ENCODE data around the gene POLR2B. TPM values are rescaled to one million over a fixed set of nuclear protein-coding genes. Genes with fewer than 3 reads are reported as not detected.

The POLR2B gene
- total RNA-seq, 1 donor from 2014 or later: 118 TPM

DNA sequence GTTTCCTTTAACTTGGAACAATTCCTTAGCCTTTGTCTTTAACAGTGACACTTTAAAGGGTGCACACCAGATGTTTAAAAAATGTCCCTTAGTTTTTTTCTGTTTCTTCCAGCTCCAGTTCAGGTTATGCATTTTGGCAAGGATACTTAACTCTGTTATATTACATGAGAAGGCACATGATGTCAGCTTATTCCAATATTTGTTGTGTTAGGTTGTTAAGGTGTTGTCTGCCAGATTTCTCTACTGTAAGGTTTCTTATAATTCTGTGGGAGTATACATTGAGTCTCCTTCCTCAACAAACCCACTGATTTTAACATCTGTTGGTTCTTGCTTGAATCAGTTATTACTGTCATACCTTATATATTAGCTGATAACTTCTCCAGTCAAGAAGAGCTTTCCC is 37.7 kb upstream of the POLR2B start:
- no peak for ATAC-seq (ENCODE audit: low read depth)
- H3K27ac Mint-ChIP-seq: no peak overlapping the region
- DNase-seq: no peak
- H3K36me3 Mint-ChIP-seq (ENCODE audit: low read depth): peaks cover 30% of the 10 kb centered on the region
- no peaks in the 10 kb centered on the region for H3K4me1 Mint-ChIP-seq
- no peak overlapping the region for H3K4me3 Mint-ChIP-seq
- ChIA-PET POLR2A (no interaction called here), CTCF (no interaction called here)
- no peaks in the 10 kb centered on the region for H3K27me3 Mint-ChIP-seq
- H3K9me3 Mint-ChIP-seq: no peaks in the 10 kb centered on the region
- intact Hi-C loops (cut with micrococcal nuclease): no loop called here
- TF ChIP-seq, protein P1, sequence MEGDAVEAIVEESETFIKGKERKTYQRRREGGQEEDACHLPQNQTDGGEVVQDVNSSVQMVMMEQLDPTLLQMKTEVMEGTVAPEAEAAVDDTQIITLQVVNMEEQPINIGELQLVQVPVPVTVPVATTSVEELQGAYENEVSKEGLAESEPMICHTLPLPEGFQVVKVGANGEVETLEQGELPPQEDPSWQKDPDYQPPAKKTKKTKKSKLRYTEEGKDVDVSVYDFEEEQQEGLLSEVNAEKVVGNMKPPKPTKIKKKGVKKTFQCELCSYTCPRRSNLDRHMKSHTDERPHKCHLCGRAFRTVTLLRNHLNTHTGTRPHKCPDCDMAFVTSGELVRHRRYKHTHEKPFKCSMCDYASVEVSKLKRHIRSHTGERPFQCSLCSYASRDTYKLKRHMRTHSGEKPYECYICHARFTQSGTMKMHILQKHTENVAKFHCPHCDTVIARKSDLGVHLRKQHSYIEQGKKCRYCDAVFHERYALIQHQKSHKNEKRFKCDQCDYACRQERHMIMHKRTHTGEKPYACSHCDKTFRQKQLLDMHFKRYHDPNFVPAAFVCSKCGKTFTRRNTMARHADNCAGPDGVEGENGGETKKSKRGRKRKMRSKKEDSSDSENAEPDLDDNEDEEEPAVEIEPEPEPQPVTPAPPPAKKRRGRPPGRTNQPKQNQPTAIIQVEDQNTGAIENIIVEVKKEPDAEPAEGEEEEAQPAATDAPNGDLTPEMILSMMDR (IDR thresholded peaks at IDR 0.05): no peak

DNA sequence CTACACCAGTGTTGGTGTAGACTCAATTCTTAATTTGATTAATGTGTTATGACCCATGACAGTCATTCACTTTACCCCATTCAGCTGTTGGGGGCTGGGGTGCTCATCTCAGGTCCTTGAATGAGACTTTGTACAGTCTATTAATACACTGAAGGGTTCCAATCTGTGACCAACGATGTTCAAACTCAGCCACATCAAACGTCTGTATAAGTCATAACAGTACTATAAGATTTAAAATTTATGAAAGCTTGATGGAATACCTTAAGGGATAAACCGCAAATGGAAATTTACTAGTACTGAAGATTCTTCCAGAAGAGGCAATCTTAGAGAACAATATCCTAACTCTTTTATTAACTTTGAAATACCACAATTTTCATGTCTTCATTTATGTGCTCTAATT is 37.3 kb upstream of the POLR2B start:
- no peak for DNase-seq
- Mint-ChIP-seq H3K27me3 (no peaks in the 10 kb centered on the region), H3K4me1 (no peaks in the 10 kb centered on the region), H3K36me3 (ENCODE audit: low read depth) (peaks cover 27% of the 10 kb centered on the region), H3K9me3 (no peaks in the 10 kb centered on the region), H3K4me3 (no peak overlapping the region), H3K27ac (no peak overlapping the region)
- no peak for ATAC-seq (ENCODE audit: low read depth)
- ChIA-PET POLR2A (no interaction called here), CTCF (no interaction called here)
- TF ChIP-seq, protein P1 (IDR thresholded peaks at IDR 0.05): no peak
- intact Hi-C loops (cut with micrococcal nuclease): no loop called here

DNA sequence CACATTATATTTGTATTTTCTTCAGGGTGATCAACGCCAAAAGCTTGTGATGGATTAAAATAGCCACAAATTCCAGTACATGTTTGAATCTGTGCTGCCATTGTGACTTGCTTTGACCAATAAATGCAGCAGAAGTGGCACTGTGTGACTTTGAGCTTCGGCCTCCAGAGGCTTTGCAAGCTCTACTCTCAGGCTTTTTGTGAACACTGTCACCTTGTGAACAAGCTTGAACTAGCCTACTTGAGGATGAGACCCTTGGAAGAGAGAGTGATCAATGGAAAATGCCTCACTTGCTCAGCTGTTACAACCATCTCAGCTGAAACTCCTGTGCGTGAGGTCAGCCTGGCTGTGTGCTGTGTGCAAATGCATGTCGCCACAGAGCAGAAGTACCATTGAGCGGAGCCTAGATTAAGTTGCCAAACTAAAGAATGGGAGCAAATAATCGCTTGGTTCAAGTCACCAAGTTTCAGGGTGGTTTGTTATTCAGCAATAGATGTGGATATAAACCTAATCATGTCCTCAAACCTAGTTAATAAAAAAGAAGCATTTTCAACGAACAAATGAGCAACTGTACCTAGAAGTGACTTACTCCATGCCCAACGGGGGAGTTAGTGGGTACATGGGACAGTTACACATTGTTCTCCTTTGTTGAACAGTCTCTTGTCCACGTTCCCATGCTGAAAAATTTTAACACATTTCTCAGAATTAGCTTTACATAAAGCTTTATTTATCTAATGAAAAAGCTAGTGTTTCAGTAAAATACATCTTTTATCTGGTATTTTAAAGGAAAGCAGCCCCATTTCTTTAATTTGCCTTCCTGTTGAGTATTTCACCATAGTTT is 24.8 kb upstream of the POLR2B start:
- CTCF ChIA-PET: no interaction called here
- POLR2A ChIA-PET: no interaction called here
- intact Hi-C loops (cut with micrococcal nuclease): no loop called here
- DNase-seq: no peak
- TF ChIP-seq, protein P1 (IDR thresholded peaks at IDR 0.05): no peak
- Mint-ChIP-seq H3K27ac (no peak overlapping the region), H3K36me3 (ENCODE audit: low read depth) (no peaks in the 10 kb centered on the region), H3K4me1 (no peaks in the 10 kb centered on the region), H3K4me3 (no peak overlapping the region), H3K27me3 (no peaks in the 10 kb centered on the region), H3K9me3 (no peaks in the 10 kb centered on the region)
- ATAC-seq (ENCODE audit: low read depth): no peak

DNA sequence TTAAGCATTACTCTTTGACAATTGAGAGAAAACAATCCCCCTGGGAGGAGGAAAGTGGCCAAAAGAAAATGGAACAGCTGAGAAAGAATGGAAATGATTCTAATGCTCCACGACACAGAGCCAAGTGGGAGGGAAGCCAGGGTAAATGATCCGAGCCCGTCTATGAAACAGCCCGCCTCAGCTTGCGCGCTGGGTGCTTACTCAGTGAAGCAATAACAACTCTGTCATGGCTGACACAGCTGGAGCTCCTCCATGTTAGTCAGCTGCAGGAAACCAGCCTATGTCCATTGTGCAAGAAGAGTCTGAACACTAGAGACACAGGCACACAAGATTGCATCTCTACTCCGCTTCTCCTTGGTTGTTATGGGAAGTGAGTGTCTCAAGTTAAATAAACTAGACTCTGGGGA is 20.6 kb upstream of the POLR2B start:
- CTCF ChIA-PET: interaction anchor here (1.2 kb wide), 1 partner anchor 31 kb away, joined by 5 read pairs; no protein-coding TSS in a partner anchor
- POLR2A ChIA-PET: no interaction called here
- no peaks in the 10 kb centered on the region for H3K4me1 Mint-ChIP-seq
- H3K27me3 Mint-ChIP-seq: no peaks in the 10 kb centered on the region
- peaks cover 22% of the 10 kb centered on the region for H3K36me3 Mint-ChIP-seq (ENCODE audit: low read depth)
- no peak for DNase-seq
- no peaks in the 10 kb centered on the region for H3K9me3 Mint-ChIP-seq
- no peak for ATAC-seq (ENCODE audit: low read depth)
- intact Hi-C loops (cut with micrococcal nuclease): no loop called here
- TF ChIP-seq, protein P1 (IDR thresholded peaks at IDR 0.05): no peak
- H3K27ac Mint-ChIP-seq: no peak overlapping the region
- no peak overlapping the region for H3K4me3 Mint-ChIP-seq

DNA sequence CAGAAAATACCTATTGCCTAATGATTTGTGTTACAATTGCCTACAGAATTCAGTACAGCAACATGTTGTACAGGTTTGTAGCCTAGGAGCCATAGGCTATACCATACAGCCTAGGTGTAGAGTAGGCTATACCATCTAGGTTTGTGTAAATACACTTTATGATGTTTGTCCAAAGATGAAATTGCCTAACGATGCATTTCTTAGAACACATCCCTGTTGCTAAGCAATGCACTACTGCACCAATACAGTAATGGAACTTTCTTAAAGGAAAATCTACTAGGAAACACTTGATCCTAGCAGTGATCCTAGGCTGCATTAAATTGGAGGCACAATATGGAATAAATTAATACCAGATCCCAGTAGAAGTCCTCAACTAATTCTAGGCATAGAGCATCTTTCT is 19.6 kb upstream of the POLR2B start:
- intact Hi-C loops (cut with micrococcal nuclease): no loop called here
- Mint-ChIP-seq H3K27me3 (no peaks in the 10 kb centered on the region), H3K4me3 (no peak overlapping the region), H3K36me3 (ENCODE audit: low read depth) (peaks cover 26% of the 10 kb centered on the region), H3K9me3 (no peaks in the 10 kb centered on the region), H3K4me1 (no peaks in the 10 kb centered on the region), H3K27ac (no peak overlapping the region)
- ChIA-PET CTCF (interaction anchor here (1.2 kb wide), 1 partner anchor 25 kb away, joined by 3 read pairs; no protein-coding TSS in a partner anchor), POLR2A (no interaction called here)
- DNase-seq (no peak), ATAC-seq (ENCODE audit: low read depth) (no peak)
- TF ChIP-seq, protein P1 (IDR thresholded peaks at IDR 0.05): no peak

All from activated B cell treated with CpG ODN at 0.5 μM for 24 hours (primary cell).